ENCODE measurements around the gene ERP29. TPM values are rescaled to one million over a fixed set of nuclear protein-coding genes. Genes with fewer than 3 reads are reported as not detected.
"Not testable (repeated sequence)": the region's sequence is repeated elsewhere in the genome, so short reads cannot be mapped to it uniquely, and the experiment has no call there.

ERP29 gene
- polyA plus RNA-seq, 1 donor, result 150 TPM

- Histone ChIP-seq H3K9me3 (ENCODE audit: control insufficient read depth, low read depth, low read length) (no peaks in the 10 kb centered on the region), H3K4me3 (ENCODE audit: low read length) (no peak overlapping the region), H3K4me1 (ENCODE audit: control insufficient read depth, insufficient read depth, low read length) (no peaks in the 10 kb centered on the region), H3K27ac (ENCODE audit: low read length) (no peak overlapping the region), H3K27me3 (ENCODE audit: control insufficient read depth, insufficient read depth, low read length) (no peaks in the 10 kb centered on the region), H3K36me3 (ENCODE audit: control insufficient read depth, insufficient read depth, low read length) (no peaks in the 10 kb centered on the region)
- WGBS (ENCODE audit: insufficient coverage, low lambda C conversion rate), result no CpG with 5 or more reads among the region's 2 CpGs
- no peak for DNase-seq
These were observed 31.2 kb upstream of the ERP29 start for GRCh38 chr12:111981987-111982386.

GRCh38 chr12:111984820-111985219, 28.4 kb upstream of the ERP29 start:
- H3K36me3 ChIP-seq (ENCODE audit: control insufficient read depth, insufficient read depth, low read length), result no peaks in the 10 kb centered on the region
- no peaks in the 10 kb centered on the region for H3K9me3 ChIP-seq (ENCODE audit: control insufficient read depth, low read depth, low read length)
- no peaks in the 10 kb centered on the region for H3K27me3 ChIP-seq (ENCODE audit: control insufficient read depth, insufficient read depth, low read length)
- 83% methylated on average over 2 of the region's 2 CpGs for WGBS (ENCODE audit: insufficient coverage, low lambda C conversion rate)
- no peaks in the 10 kb centered on the region for H3K4me1 ChIP-seq (ENCODE audit: control insufficient read depth, insufficient read depth, low read length)
- no peak overlapping the region for H3K4me3 ChIP-seq (ENCODE audit: low read length)
- no peak overlapping the region for H3K27ac ChIP-seq (ENCODE audit: low read length)
- DNase-seq, result no peak

GRCh38 chr12:111991535-111991934, 21.7 kb upstream of the ERP29 start:
- peaks cover 6% of the 10 kb centered on the region for H3K4me1 ChIP-seq (ENCODE audit: control insufficient read depth, insufficient read depth, low read length)

GRCh38 chr12:111991946-111992345, 21.3 kb upstream of the ERP29 start:
- Histone ChIP-seq H3K4me1 (ENCODE audit: control insufficient read depth, insufficient read depth, low read length) (peaks cover 6% of the 10 kb centered on the region), H3K36me3 (ENCODE audit: control insufficient read depth, insufficient read depth, low read length) (no peaks in the 10 kb centered on the region), H3K4me3 (ENCODE audit: low read length) (no peak overlapping the region), H3K9me3 (ENCODE audit: control insufficient read depth, low read depth, low read length) (no peaks in the 10 kb centered on the region), H3K27me3 (ENCODE audit: control insufficient read depth, insufficient read depth, low read length) (no peaks in the 10 kb centered on the region), H3K27ac (ENCODE audit: low read length) (no peak overlapping the region)
- no peak for DNase-seq
- no CpG with 5 or more reads among the region's 4 CpGs for WGBS (ENCODE audit: insufficient coverage, low lambda C conversion rate)

More at GRCh38 chr12:111991535-111991934, 21.7 kb upstream of the ERP29 start:
- Histone ChIP-seq H3K36me3 (ENCODE audit: control insufficient read depth, insufficient read depth, low read length) (no peaks in the 10 kb centered on the region), H3K27me3 (ENCODE audit: control insufficient read depth, insufficient read depth, low read length) (no peaks in the 10 kb centered on the region), H3K9me3 (ENCODE audit: control insufficient read depth, low read depth, low read length) (no peaks in the 10 kb centered on the region), H3K4me3 (ENCODE audit: low read length) (no peak overlapping the region), H3K27ac (ENCODE audit: low read length) (no peak overlapping the region)
- WGBS (ENCODE audit: insufficient coverage, low lambda C conversion rate), result no CpG with 5 or more reads among the region's 2 CpGs
- DNase-seq, result no peak

GRCh38 chr12:111992464-111992863, 20.8 kb upstream of the ERP29 start:
- peaks cover 6% of the 10 kb centered on the region for H3K4me1 ChIP-seq (ENCODE audit: control insufficient read depth, insufficient read depth, low read length)
- WGBS (ENCODE audit: insufficient coverage, low lambda C conversion rate), result 77% methylated on average over 4 of the region's 6 CpGs
- no peak overlapping the region for H3K4me3 ChIP-seq (ENCODE audit: low read length)
- H3K27ac ChIP-seq (ENCODE audit: low read length), result no peak overlapping the region
- no peaks in the 10 kb centered on the region for H3K9me3 ChIP-seq (ENCODE audit: control insufficient read depth, low read depth, low read length)
- no peak for DNase-seq
- H3K27me3 ChIP-seq (ENCODE audit: control insufficient read depth, insufficient read depth, low read length), result no peaks in the 10 kb centered on the region
- no peaks in the 10 kb centered on the region for H3K36me3 ChIP-seq (ENCODE audit: control insufficient read depth, insufficient read depth, low read length)

GRCh38 chr12:111993292-111994150, 19.7 kb upstream of the ERP29 start:
- H3K27ac ChIP-seq (ENCODE audit: low read length), result no peak overlapping the region
- no peak overlapping the region for H3K4me3 ChIP-seq (ENCODE audit: low read length)
- no peak for DNase-seq
- 100% methylated on average over 1 of the region's 2 CpGs for WGBS (ENCODE audit: insufficient coverage, low lambda C conversion rate)
- no peaks in the 10 kb centered on the region for H3K36me3 ChIP-seq (ENCODE audit: control insufficient read depth, insufficient read depth, low read length)
- peaks cover 6% of the 10 kb centered on the region for H3K4me1 ChIP-seq (ENCODE audit: control insufficient read depth, insufficient read depth, low read length)
- H3K9me3 ChIP-seq (ENCODE audit: control insufficient read depth, low read depth, low read length), result no peaks in the 10 kb centered on the region
- H3K27me3 ChIP-seq (ENCODE audit: control insufficient read depth, insufficient read depth, low read length), result no peaks in the 10 kb centered on the region

GRCh38 chr12:111994211-111995111, 18.8 kb upstream of the ERP29 start:
- H3K4me3 ChIP-seq (ENCODE audit: low read length), result peak overlapping the region; percentile 4
- not testable (repeated sequence) for H3K4me1 ChIP-seq (ENCODE audit: control insufficient read depth, insufficient read depth, low read length); H3K9me3 ChIP-seq (ENCODE audit: control insufficient read depth, low read depth, low read length); H3K36me3 ChIP-seq (ENCODE audit: control insufficient read depth, insufficient read depth, low read length); H3K27me3 ChIP-seq (ENCODE audit: control insufficient read depth, insufficient read depth, low read length)
- H3K27ac ChIP-seq (ENCODE audit: low read length), result peak overlapping the region; percentile 14
- DNase-seq, result peak; percentile 10 to 39
- 43% methylated on average over 1 of the region's 17 CpGs for WGBS (ENCODE audit: insufficient coverage, low lambda C conversion rate)

- Histone ChIP-seq H3K36me3 (ENCODE audit: control insufficient read depth, insufficient read depth, low read length) (no peaks in the 10 kb centered on the region), H3K27ac (ENCODE audit: low read length) (no peak overlapping the region), H3K27me3 (ENCODE audit: control insufficient read depth, insufficient read depth, low read length) (no peaks in the 10 kb centered on the region), H3K9me3 (ENCODE audit: control insufficient read depth, low read depth, low read length) (no peaks in the 10 kb centered on the region), H3K4me3 (ENCODE audit: low read length) (no peak overlapping the region), H3K4me1 (ENCODE audit: control insufficient read depth, insufficient read depth, low read length) (peaks cover 6% of the 10 kb centered on the region)
- no peak for DNase-seq
- WGBS (ENCODE audit: insufficient coverage, low lambda C conversion rate), result no CpG with 5 or more reads among the region's 1 CpG
These were observed 17.3 kb upstream of the ERP29 start for GRCh38 chr12:111995782-111996480.

- no CpG with 5 or more reads among the region's 2 CpGs for WGBS (ENCODE audit: insufficient coverage, low lambda C conversion rate)
- Histone ChIP-seq H3K27me3 (ENCODE audit: control insufficient read depth, insufficient read depth, low read length) (no peaks in the 10 kb centered on the region), H3K36me3 (ENCODE audit: control insufficient read depth, insufficient read depth, low read length) (no peaks in the 10 kb centered on the region), H3K9me3 (ENCODE audit: control insufficient read depth, low read depth, low read length) (no peaks in the 10 kb centered on the region), H3K4me3 (ENCODE audit: low read length) (no peak overlapping the region), H3K27ac (ENCODE audit: low read length) (no peak overlapping the region), H3K4me1 (ENCODE audit: control insufficient read depth, insufficient read depth, low read length) (peaks cover 6% of the 10 kb centered on the region)
- DNase-seq, result no peak
These were observed 15.9 kb upstream of the ERP29 start for GRCh38 chr12:111997300-111997699.

GRCh38 chr12:111998015-111998414, 15.2 kb upstream of the ERP29 start:
- no peaks in the 10 kb centered on the region for H3K9me3 ChIP-seq (ENCODE audit: control insufficient read depth, low read depth, low read length)
- H3K27me3 ChIP-seq (ENCODE audit: control insufficient read depth, insufficient read depth, low read length), result no peaks in the 10 kb centered on the region
- H3K4me3 ChIP-seq (ENCODE audit: low read length), result no peak overlapping the region
- peaks cover 6% of the 10 kb centered on the region for H3K4me1 ChIP-seq (ENCODE audit: control insufficient read depth, insufficient read depth, low read length)
- no peak for DNase-seq
- no peak overlapping the region for H3K27ac ChIP-seq (ENCODE audit: low read length)
- no peaks in the 10 kb centered on the region for H3K36me3 ChIP-seq (ENCODE audit: control insufficient read depth, insufficient read depth, low read length)
- 0% methylated on average over 1 of the region's 4 CpGs for WGBS (ENCODE audit: insufficient coverage, low lambda C conversion rate)
